Right kidney (tissue), 1 donor: ENCODE results near the gene SIRT5.

Experiments used
- DNase-seq: peaks from one replicate; pipeline ENCODE4 v3.0.0-alpha.2; 2016

SIRT5 gene

DNA sequence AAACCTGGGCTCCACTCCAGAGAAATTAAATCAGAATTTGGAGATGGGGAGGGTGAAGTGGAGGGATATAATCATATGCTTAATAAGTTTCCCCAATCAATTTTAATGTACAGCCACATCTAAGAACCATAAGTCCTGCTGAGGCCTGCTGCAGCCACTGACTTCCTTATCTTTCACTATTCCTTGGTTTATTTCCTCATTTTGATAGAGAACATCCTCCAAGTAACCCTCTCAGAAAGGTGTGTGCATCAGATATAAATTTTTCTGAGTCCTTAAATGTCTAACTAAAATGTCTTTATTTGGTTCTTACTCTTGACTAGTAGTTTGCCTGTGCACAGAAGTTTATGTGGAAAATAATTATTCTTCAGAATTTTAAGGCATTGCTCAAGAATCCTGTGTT is 23.7 kb upstream of the SIRT5 start:
- no peak for DNase-seq

DNA sequence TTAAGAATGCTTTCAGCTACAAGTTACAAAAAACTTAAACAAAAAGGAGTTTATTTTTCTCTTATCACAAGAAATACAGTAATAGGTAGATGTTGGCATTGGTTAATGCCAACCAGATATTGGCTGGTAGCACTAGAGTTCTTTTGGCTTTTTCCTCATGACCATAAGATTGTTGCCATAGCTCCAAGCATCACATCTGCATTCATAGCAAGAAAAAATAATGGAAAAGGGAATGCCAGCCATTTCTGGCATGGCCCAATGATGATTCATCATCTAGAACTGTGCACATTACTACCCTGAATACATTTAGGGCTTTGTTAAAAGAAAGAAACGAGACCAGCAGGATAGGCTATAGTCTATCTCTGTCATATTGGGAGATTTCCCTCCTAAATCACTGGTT is 20.8 kb upstream of the SIRT5 start:
- no peak for DNase-seq

DNA sequence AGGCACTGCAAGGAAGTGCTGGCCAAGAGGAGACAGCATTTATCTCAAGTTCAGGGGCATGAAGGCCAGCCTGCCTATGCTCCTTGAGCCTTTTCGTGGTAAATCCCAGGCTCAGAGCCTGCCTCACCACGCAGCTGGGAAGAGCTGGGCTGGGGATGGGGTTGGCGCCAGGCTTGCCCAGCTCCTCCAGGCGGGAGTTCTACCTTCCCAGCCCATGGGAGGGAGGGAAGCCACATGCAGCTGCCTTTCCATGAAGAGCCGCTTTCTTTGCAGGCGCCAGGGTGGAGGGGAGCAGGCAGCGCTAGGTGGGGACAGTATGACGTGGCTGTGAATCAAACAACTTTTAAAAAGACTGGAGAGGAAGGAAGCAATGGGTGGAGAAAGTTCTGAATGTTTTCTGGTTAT is 19.5 kb upstream of the SIRT5 start:
- DNase-seq: peak; percentile 34

DNA sequence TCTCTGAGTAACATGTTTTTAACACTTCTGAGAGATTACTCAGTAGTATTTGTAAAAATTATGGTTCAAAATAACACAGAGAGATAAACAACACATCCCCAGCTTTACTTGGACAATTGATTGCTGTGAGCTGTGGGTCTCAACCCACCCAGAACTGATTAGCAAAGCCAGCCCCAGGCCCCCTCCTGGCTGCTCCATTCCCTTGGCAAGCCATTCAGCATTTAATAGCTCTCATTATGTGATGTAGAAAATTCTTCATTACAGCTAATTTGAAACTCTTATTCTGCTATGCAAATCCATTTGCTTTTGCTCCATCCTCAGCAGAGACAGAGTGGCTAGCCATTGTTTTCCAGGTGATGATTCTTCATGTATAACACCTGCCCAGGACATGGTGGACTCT is 16.6 kb upstream of the SIRT5 start:
- DNase-seq: no peak

DNA sequence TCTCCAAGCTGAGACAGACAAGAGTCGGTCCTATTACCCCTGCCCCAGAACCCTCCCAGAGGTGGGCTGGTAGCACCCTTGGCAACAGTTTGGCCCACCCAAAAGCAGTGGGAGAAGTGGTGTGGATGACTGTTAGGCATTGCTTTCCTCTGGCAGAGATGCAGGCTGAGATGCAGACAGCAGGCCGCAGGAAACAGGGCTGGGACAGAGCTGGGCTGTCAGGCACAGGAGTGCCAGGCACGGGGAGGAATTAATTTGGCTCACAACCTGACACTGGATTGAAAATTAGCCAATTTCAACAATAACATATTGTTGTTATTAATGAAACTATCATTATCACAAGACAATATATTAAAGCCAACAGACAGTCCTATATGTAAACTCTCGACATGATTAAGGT is 15.7 kb upstream of the SIRT5 start:
- no peak for DNase-seq

DNA sequence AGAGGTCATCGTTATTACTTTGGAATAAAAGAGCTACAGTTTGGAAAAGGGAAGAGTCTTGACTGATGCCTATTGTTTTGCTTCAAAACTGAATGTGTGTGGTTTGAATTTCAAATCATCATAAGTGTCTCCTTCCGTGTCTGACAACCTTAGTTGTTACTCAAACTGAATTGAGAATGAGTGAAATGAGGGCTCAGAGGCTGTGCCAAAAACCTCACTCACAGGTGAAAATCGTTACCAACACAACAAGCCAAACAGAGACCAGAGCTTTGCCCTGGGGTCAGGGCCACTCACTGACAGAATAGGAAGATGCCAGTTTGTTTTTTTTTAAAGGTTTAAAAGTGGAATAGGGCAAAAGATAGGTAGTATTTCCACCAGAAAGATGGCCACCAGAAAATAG is 15.2 kb upstream of the SIRT5 start:
- DNase-seq: no peak

DNA sequence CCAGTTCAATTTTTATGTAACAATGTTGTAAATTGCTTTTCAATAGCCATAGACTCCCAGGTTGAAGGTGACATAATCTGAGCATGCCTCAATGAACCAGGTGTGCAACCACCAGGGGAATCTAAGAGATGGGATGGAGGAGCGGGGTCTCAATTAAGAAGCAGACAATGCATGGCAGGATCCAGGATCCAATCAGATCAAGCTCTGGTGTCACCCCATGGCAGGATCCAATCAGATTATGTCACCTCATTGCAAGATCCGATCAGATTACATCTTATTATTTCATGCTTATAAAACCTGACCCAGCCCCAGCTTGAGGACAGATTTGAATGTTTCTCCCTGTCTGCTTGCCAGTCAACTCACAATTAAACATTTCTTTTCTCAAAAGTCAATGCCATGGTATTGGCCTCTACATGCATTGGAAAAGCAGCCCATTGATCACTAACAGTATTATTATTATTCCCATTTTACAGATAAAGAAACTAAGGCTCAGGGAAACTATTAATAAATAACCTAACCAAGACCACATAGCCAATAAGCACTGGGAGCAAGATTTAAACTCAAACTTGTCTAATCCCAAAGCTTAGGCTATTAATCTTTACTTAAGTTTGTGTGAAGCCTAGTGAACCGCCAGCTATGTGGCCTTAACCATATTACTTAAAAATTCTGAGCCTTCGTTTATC is 14.3 kb upstream of the SIRT5 start:
- no peak for DNase-seq

DNA sequence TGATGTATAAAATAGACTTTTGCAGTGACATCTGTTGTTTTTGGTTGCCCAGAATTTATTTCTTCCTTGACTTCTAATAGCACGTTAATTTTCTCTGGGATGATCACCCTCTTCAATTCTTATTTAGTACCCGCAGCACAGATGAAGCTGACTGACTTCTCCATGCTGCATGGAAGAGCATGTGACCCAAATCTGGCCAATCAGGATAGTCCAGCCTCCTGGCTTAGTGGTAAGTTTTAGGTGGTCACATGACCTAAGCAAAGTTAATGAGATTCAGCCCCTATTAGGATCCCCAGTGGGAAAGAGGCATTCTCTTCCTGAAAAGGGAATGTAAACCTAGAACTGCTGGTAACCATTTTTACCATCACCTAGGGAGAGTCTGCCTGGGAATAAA is 13.8 kb upstream of the SIRT5 start:
- no peak for DNase-seq

DNA sequence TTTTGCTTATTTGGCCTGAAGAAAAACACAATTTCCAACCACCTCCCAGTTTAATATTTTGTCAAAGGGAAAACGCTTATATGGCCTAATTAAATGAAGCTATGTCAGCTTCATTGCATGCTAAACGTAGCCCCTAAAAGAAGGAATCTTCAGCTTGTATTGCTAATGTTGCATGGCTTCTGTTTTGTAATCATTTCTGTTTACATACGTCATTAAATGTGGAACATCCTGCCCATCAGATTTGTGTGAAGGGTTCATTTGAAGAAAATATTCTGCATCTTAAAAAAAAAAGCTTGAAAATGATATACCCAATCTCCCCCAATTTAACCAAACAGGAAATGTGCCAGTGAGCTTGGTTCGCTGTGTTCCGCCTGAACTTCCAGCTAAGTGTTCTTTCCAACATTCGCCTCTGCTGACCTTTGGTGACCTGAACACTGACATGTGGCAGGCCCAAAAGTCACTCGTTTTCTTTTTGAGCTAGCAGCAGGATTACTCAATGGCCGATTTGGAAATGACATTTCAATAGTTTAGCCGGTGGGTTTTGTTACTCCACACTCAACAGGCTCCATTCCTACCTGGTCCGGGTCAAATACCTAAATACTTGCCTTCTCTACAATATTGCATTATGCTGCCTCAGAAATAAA is 12.7 kb upstream of the SIRT5 start:
- no peak for DNase-seq

DNA sequence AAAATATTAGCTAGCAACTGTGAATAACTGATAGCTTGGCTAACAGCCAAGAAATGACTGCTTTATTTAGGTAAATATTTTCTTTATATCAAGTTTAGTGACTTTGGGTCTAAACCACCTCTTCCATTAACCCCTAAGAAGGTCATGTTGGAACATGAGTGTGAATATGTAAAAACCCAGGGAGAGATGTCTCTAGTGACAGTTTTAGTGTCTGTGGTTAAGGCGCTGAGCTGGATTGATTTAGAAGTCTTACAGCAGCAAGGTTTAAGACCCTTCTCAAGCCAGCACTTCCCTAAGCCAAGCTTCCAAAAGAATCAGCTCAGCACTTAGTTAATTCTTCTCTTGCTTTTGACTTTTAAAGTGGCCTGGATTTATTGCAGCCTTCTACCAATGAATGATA is 11.4 kb upstream of the SIRT5 start:
- no peak for DNase-seq

DNA sequence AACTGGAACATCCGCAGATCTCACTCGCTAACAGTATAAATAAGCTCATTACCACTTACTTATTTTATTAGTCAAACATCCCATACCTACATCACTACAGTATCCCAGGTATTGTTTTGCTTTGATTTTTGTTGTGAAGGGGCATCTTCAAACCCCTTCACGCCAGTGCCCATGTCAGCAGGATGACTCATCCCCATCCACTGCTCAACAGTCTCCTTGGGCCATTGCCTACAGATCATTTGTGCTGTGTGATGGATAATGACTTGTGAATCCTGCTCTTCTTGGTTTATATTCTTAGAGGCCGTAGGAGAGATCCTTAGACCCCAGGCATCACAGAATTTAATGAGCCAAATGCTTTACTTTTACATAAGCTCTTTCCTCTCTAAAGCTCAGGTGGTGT is 8.5 kb upstream of the SIRT5 start:
- DNase-seq: no peak

DNA sequence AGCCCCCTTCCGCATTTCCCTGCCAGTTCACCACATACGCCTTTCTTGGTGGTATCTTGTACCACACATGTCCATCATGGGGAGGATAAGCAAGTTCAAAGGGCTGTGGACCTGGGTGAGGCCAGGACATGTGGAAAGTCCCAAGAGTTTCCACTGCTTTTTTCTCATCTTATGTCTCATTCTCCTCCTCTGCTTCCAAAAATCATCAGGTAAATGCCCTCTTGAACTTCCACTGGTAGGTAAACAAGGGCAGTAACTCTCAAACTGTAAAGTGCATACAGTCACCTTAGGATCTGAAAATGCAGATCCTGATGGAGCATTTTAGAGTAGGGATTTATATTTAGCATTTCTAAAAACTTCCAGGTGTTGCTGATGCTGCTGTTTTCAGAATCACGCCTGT is 7.9 kb upstream of the SIRT5 start:
- no peak for DNase-seq

DNA sequence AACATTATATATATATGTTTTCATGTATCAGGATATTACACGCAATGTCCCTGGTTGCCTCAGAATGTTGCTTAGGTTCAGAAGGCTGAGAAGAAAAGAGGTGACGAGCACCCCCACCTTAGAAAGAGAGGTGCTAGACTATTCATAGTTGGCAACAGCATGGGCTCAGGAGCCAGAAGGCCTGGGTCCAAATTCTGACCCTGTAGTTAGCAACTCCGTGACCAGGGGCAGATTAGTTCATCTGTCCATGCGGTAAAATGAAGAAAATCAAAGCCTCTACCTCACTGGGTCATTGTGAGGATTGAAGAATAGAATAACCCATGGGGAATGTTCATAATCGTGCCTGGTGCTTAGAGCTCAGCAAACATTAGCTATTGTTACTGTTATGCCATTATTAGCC is 5.4 kb upstream of the SIRT5 start:
- DNase-seq: no peak

DNA sequence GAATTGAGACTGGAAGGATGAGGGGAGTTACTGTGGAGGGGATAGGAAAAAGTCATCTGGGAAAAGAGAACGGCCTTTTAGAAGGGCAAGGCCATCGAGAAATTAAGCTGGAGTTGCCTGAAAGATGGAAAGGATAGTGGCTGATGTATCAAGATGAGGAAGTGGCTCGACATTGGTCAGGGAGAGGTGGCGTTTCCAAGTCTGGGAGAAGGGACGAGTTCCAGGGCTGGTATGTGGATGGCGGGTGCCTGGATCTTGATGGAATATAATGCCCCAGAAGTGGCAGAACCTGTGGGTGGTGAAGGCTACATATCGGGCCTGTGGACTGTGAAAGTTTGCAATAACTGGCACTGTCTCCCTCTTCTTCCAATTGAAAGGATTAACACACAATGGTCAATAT is 2.2 kb upstream of the SIRT5 start:
- DNase-seq: no peak

DNA sequence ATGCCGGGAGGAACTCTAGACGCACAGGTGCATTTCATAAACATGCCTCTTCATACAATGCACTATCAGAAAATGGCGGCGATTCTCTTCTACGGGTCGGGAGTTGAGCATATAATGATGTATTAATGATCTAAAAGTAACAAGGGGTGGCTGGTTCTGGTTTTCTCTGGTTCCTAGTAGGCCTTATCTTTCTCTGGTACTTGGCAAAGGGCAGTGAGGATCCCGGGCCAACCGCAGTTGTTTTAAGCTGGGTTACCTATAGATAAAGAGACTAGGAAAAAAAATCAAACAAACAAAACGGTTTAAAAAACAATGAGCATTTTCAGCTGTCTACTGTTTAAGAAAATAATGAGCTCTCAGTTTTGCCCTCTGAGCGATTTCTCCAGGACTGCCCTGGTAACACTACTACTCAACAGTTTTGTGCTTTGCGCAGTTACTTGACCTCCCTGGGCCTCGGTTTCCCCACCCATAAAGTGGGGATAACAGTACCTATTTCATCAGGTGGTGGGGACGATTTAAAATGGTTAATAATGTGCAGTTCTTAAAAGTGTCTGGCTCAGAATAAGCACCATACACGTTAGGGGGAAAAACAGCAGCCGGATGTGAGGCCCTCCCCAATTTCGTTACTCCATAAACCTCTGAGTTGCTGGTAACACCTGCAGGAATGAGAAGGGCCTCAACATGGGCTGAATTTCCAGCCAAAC is 1.3 kb upstream of the SIRT5 start:
- no peak for DNase-seq

DNA sequence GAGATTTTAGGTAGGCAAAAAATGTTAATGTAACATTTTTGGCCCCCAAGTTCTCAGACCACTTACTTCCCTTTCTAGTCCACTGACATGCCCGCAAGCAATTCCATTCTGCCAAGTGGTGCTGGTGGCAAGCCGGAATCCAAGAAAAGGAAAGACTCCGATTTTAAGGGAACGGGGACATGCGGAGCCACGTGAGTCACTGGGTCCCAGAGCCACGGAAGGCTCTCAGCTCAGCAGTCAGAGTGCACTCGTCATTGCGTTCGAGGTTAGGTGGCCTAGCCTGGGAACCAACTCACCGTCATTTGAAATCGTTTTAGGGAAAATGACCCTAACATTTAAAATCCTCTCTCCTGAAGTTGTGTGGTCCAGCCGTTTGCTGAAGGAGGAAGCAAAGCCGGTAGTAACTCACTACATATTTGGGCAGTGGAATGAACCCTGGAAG is 711 bp upstream of the SIRT5 start:
- peak; percentile 49 for DNase-seq

DNA sequence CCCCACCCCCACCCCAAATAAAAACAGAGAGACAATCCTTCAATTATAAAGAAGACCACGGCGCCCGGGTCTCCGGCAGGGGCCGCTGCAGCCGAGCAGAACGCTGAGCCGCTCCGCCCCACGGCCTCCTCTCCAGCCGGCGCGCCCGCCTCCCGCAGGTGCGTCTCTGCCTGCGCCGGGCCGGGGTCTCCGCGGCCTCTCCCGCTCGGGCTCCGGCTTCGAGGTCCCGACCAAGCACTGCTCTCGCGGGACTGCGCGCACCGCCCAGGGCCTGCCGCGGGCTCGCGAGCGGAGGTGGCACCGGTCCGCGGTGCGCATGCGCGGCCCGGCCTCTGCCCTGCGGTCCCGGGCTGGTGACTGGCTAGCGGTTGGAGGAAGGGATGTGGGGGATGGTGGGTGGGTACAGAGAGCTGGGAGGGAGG is 241 bp upstream of the SIRT5 start:
- DNase-seq: peak; percentile 93

DNA sequence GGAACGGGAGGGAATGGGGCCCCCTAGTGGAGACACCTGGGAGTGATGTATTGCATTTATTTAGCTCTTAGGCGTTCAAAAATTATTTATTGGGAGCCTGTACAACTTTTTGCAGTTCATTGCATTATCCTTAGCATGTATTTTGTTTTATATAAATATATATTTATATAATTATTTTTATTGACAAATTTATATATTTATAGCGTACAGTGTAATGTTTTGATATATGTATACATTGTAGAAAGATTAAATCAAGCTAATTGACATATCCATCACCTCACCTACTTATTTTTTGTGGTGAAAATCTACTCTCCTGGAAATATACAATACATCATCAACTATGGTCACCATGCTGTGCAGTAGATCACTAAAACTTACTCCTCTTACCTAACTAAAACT is 975 bp downstream of the SIRT5 start:
- no peak for DNase-seq

DNA sequence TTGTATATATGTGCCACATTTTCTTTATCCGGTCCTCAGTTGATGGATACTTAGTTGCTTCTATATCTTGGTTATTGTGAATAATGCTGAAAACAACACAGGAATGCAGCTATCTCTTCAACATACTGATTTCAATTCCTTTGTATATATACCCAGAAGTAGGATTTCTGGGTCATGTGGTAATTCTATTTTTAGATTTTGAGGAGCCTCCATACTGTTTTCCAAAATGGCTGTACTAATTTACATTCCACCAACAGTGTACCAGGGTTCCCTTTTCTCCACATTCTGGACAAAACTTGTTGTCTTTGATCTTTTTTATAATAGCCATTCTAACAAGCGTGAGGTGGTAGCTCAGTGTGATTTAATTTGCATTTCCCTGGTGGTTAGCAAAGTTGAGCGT is 1.6 kb downstream of the SIRT5 start:
- DNase-seq: no peak

DNA sequence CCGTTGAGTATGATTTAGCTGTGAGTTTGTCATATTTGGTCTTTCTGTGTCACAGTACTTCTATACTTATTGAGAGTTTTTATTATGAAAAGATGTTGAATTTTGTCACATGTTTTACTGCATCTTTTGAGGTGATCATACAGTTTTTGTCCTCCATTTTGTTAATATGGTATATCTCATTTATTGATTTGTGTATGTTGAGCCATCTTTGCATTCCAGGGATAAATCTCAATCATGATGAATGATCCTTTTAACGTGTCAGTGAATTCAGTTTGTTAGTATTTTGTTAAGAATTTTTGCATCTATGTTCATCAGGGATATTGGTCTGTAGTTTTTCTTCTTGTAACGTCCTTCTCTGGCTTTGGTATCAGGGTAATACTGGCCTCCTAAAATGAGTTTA is 3.5 kb downstream of the SIRT5 start:
- DNase-seq: no peak

DNA sequence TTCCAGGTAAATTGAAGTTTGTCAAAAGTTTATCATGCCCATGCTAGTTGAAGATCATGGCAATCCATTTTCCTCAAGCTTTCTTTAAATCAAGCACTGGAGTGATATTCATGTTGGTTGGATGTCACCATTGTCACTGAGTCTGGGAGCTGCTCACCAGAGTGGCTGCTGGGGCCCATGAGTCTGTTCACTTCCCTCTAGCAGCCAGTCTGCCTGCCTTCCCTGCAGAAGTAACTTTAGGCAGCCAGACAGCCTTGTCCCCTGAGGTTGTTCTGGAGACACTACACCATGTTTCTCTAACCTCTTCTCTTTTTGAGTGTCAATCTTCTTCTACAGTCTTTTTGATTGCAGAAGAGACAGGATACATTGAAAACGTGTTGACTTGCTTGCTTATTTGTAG is 5.5 kb downstream of the SIRT5 start:
- no peak for DNase-seq

DNA sequence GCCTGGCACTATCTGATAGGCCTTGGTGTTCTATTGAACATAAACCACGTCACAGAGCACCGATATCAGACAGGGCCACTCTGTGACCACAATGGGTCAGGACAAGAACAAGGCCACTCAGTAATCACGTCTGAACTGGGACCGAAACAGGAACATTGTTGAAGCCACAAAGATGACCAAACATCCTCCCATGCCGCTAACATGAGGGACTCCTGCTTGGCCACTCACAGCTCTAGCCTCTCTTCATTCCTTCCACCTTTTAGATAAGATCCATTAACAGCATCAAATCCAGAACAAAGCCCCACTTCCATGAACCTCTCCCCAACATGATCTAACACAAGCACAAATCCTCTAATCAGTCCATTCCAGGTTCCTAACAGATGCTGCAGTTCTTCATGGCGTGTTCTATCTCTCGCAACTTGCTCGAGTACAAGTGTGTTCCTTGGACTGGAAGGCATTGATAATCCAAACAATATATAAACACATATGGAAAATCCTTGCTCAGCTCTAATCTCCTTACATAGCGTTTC is 7.4 kb downstream of the SIRT5 start:
- no peak for DNase-seq
